ENCODE measurements around the gene CTPS2. TPM values are rescaled to one million over a fixed set of nuclear protein-coding genes. Genes with fewer than 3 reads are reported as not detected.
A peak's percentile ranks its signal among the peaks of the same experiment; 100 is the strongest.

CTPS2 gene
- polyA plus RNA-seq, 3 donors: 1.4 to 3.4 (median 2.8) TPM

DNA sequence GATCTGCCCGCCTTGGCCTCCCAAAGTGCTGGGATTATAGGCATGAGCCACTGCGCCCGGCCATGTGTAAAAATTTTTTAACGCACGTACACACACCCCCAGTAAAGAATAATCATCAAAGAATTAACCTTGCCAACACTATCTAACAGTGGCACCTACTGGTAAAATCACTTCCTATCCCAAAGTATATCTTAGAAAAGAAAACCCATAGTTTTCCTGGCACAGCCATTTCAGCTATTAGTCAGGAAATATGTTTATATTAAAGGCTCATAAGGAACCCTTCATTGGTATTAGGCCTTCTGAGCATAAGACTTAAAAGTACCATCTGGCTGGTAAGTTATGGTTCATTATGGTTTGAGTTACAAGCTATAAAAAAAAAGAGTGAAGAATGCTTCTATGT, 48.4 kb downstream of the CTPS2 start:
- Mint-ChIP-seq H3K4me3 (no peak overlapping the region), H3K27ac (peak overlapping the region in 1 of 7 donors; percentile 53), H3K9me3 (peaks cover 0 to 3% (median 0%) of the 10 kb centered on the region in 7 donors), H3K4me1 (no peaks in the 10 kb centered on the region), H3K36me3 (peaks cover 9 to 22% of the 10 kb centered on the region in 2 donors), H3K27me3 (ENCODE audit: low read depth in 3 of 3) (peaks cover 0 to 20% (median 0%) of the 10 kb centered on the region in 3 donors)
- Histone ChIP-seq H3K79me2 (ENCODE audit: insufficient read depth, low read length) (no peaks in the 10 kb centered on the region), H3K9ac (ENCODE audit: insufficient read depth, low read length, poor library complexity, severe bottlenecking) (no peak overlapping the region), H3K27me3 (ENCODE audit: control insufficient read depth in 2 of 2, insufficient read depth in 2 of 2, low read length in 2 of 2) (peaks cover 0 to 5% of the 10 kb centered on the region in 2 donors), H3K27ac (ENCODE audit: low read depth in 1 of 2, low read length in 2 of 2) (no peak overlapping the region), H3K36me3 (replicated peaks in 1 of 2; ENCODE audit: control insufficient read depth in 1 of 2, insufficient read depth in 2 of 2, low read length in 2 of 2) (peaks cover 0 to 3% of the 10 kb centered on the region in 2 donors), H3K4me2 (replicated peaks; ENCODE audit: extremely low read depth, low read length, poor library complexity, severe bottlenecking) (no peak overlapping the region), H3K4me1 (ENCODE audit: control insufficient read depth in 1 of 2, insufficient read depth in 2 of 2, low read length in 2 of 2) (no peaks in the 10 kb centered on the region), H3K4me3 (replicated peaks in 1 of 3; ENCODE audit: low read depth in 2 of 3, low read length in 3 of 3) (no peak overlapping the region), H3K9me3 (replicated peaks in 1 of 2; ENCODE audit: control insufficient read depth in 1 of 2, insufficient read depth in 1 of 2, low read length in 2 of 2) (no peaks in the 10 kb centered on the region), H2AFZ (ENCODE audit: insufficient read depth, low read depth, low read length, poor library complexity, severe bottlenecking) (no peak overlapping the region), H4K20me1 (ENCODE audit: insufficient read depth, low read length) (no peaks in the 10 kb centered on the region)
- TF ChIP-seq, protein P1, sequence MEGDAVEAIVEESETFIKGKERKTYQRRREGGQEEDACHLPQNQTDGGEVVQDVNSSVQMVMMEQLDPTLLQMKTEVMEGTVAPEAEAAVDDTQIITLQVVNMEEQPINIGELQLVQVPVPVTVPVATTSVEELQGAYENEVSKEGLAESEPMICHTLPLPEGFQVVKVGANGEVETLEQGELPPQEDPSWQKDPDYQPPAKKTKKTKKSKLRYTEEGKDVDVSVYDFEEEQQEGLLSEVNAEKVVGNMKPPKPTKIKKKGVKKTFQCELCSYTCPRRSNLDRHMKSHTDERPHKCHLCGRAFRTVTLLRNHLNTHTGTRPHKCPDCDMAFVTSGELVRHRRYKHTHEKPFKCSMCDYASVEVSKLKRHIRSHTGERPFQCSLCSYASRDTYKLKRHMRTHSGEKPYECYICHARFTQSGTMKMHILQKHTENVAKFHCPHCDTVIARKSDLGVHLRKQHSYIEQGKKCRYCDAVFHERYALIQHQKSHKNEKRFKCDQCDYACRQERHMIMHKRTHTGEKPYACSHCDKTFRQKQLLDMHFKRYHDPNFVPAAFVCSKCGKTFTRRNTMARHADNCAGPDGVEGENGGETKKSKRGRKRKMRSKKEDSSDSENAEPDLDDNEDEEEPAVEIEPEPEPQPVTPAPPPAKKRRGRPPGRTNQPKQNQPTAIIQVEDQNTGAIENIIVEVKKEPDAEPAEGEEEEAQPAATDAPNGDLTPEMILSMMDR (IDR thresholded peaks at IDR 0.05): no peak
- intact Hi-C loops (cut with micrococcal nuclease): no loop called here
- WGBS (ENCODE audit: insufficient coverage): no CpG with 5 or more reads among the region's 5 CpGs
- no peak for DNase-seq

DNA sequence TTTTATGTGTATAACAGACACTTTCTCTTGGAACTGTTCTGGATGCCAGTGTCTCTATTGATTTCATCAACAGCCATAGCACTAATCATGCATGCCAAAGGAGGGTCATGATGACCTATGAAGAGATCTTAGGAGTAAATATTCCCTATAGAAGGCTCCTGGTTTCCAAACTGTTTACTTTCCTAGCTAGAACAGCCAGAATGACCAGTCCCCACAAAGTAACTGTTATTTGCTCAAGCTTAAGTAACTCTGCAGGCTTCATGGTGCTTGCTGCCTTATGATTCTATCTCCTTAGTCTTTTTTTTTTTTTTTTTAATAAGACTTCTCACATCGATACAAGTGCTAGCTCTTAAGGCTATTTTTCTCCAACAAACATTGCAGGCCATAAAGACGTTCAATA, 50.1 kb downstream of the CTPS2 start:
- Histone ChIP-seq H3K4me1 (ENCODE audit: control insufficient read depth in 1 of 2, insufficient read depth in 2 of 2, low read length in 2 of 2) (no peaks in the 10 kb centered on the region), H3K79me2 (ENCODE audit: insufficient read depth, low read length) (no peaks in the 10 kb centered on the region), H3K27me3 (ENCODE audit: control insufficient read depth in 2 of 2, insufficient read depth in 2 of 2, low read length in 2 of 2) (peaks cover 0 to 7% of the 10 kb centered on the region in 2 donors), H3K36me3 (replicated peaks in 1 of 2; ENCODE audit: control insufficient read depth in 1 of 2, insufficient read depth in 2 of 2, low read length in 2 of 2) (peaks cover 0 to 3% of the 10 kb centered on the region in 2 donors), H3K9ac (ENCODE audit: insufficient read depth, low read length, poor library complexity, severe bottlenecking) (no peak overlapping the region), H3K4me2 (replicated peaks; ENCODE audit: extremely low read depth, low read length, poor library complexity, severe bottlenecking) (no peak overlapping the region), H2AFZ (ENCODE audit: insufficient read depth, low read depth, low read length, poor library complexity, severe bottlenecking) (no peak overlapping the region), H3K4me3 (replicated peaks in 1 of 3; ENCODE audit: low read depth in 2 of 3, low read length in 3 of 3) (no peak overlapping the region), H3K27ac (ENCODE audit: low read depth in 1 of 2, low read length in 2 of 2) (no peak overlapping the region), H3K9me3 (replicated peaks in 1 of 2; ENCODE audit: control insufficient read depth in 1 of 2, insufficient read depth in 1 of 2, low read length in 2 of 2) (no peaks in the 10 kb centered on the region), H4K20me1 (ENCODE audit: insufficient read depth, low read length) (no peaks in the 10 kb centered on the region)
- H3K4me3 Mint-ChIP-seq: no peak overlapping the region
- intact Hi-C loops (cut with micrococcal nuclease): no loop called here
- H3K27ac Mint-ChIP-seq: no peak overlapping the region
- peaks cover 0 to 25% (median 0%) of the 10 kb centered on the region in 3 donors for H3K27me3 Mint-ChIP-seq (ENCODE audit: low read depth in 3 of 3)
- no peaks in the 10 kb centered on the region for H3K4me1 Mint-ChIP-seq
- peaks cover 8 to 21% of the 10 kb centered on the region in 2 donors for H3K36me3 Mint-ChIP-seq
- TF ChIP-seq, protein P1 (IDR thresholded peaks at IDR 0.05): no peak
- WGBS (ENCODE audit: insufficient coverage): no CpG with 5 or more reads among the region's 2 CpGs
- no peak for DNase-seq
- peaks cover 0 to 3% (median 0%) of the 10 kb centered on the region in 7 donors for H3K9me3 Mint-ChIP-seq

All from CD14-positive monocyte (primary cell).